Measurements from ENCODE around the gene PALMD. TPM values are rescaled to one million over a fixed set of nuclear protein-coding genes. Genes with fewer than 3 reads are reported as not detected.

The PALMD gene
- total RNA-seq, 4 donors from 2014 or later: 64.5 to 105 (median 72.0) TPM

DNA sequence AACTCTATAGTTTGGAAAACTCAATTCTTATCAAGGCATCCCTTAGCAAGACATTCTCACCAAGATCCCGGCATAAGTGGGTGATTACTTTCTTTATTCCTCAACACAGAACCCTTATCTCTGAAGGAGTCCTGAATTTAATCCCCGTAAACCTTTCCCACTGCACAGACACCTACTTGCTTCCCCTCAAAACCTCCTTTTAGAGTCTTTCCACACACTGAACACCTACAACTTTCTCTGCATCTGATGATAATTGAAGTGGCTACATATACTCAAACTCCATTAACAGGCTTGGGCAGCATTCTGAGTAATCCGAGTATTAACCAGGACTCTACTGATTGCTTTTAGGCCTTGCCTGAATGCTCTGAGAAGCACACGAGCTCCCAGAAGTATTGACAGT, 23.5 kb downstream of the PALMD start:
- no peaks in the 10 kb centered on the region for H3K9me3 ChIP-seq
- H3K4me3 ChIP-seq: no peak overlapping the region
- peak overlapping the region in 1 of 4 donors; percentile 21 for H3K27ac ChIP-seq
- DNase-seq (ENCODE audit: low spot score in 2 of 2): no peak
- H3K27me3 ChIP-seq: no peaks in the 10 kb centered on the region
- H3K36me3 ChIP-seq: peaks cover 0 to 12% (median 0%) of the 10 kb centered on the region in 3 donors
- peaks cover 0 to 39% (median 21%) of the 10 kb centered on the region in 4 donors for H3K4me1 ChIP-seq
- TF ChIP-seq POLR2A (IDR thresholded peaks at IDR 0.05) (no peak), EP300 (IDR thresholded peaks at IDR 0.05) (no peak)
- TF ChIP-seq, protein P1, sequence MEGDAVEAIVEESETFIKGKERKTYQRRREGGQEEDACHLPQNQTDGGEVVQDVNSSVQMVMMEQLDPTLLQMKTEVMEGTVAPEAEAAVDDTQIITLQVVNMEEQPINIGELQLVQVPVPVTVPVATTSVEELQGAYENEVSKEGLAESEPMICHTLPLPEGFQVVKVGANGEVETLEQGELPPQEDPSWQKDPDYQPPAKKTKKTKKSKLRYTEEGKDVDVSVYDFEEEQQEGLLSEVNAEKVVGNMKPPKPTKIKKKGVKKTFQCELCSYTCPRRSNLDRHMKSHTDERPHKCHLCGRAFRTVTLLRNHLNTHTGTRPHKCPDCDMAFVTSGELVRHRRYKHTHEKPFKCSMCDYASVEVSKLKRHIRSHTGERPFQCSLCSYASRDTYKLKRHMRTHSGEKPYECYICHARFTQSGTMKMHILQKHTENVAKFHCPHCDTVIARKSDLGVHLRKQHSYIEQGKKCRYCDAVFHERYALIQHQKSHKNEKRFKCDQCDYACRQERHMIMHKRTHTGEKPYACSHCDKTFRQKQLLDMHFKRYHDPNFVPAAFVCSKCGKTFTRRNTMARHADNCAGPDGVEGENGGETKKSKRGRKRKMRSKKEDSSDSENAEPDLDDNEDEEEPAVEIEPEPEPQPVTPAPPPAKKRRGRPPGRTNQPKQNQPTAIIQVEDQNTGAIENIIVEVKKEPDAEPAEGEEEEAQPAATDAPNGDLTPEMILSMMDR (IDR thresholded peaks at IDR 0.05): no peak
- 78% methylated on average over 4 of the region's 4 CpGs for WGBS, 2 donors

DNA sequence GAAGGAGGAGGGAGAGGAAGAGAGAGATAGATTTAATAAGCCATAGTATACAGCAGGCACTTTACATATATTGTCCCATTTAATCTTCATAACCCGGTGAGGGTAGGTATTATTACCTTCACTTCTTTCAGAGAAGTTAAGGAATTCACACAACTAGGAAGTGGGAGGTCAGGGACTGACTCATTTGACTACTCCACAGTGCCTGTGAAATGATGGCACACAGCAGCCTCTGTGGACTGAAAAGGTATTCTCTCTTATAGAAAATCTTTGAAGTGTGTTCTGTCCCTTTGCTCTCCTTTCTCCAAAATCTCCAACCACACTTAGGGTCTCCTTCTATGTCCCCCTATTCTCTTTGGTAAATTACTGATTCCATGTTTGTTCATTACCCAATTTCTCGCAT, 23.9 kb downstream of the PALMD start:
- TF ChIP-seq, protein P1 (IDR thresholded peaks at IDR 0.05): no peak
- TF ChIP-seq POLR2A (IDR thresholded peaks at IDR 0.05) (no peak), EP300 (IDR thresholded peaks at IDR 0.05) (no peak)
- Histone ChIP-seq H3K9me3 (no peaks in the 10 kb centered on the region), H3K4me1 (peaks cover 0 to 42% (median 25%) of the 10 kb centered on the region in 4 donors), H3K27me3 (no peaks in the 10 kb centered on the region), H3K36me3 (peaks cover 0 to 12% (median 0%) of the 10 kb centered on the region in 3 donors), H3K27ac (peak overlapping the region in 2 of 4 donors; percentile 21 to 56), H3K4me3 (no peak overlapping the region)
- no peak for DNase-seq (ENCODE audit: low spot score in 2 of 2)
- 94 to 95% methylated on average over 2 of the region's 2 CpGs for WGBS, 2 donors

DNA sequence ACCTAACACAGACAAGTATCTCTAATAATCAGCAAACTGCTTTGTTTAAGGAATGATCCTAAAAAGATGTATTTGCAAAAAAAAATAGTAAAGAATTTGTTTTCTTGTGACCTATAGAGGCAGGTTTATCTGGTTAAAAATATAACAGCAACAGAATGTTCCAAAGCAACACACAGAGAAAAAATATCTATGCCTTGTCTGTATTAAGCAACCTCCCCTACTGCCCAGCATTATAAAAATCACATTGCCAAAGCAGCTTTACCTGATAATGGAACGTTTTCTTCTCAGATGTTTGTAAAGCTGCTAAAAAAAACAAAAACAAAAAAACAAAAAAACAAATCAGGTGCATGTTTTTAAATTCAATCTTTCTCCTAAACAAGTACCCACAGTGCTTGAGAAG, 24.7 kb downstream of the PALMD start:
- Histone ChIP-seq H3K4me3 (no peak overlapping the region), H3K4me1 (peaks cover 0 to 44% (median 25%) of the 10 kb centered on the region in 4 donors), H3K36me3 (peaks cover 0 to 12% (median 0%) of the 10 kb centered on the region in 3 donors), H3K9me3 (no peaks in the 10 kb centered on the region), H3K27ac (peak overlapping the region in 1 of 4 donors; percentile 56), H3K27me3 (no peaks in the 10 kb centered on the region)
- TF ChIP-seq, protein P1 (IDR thresholded peaks at IDR 0.05): no peak
- no peak for TF ChIP-seq POLR2A (IDR thresholded peaks at IDR 0.05)
- no peak for TF ChIP-seq EP300 (IDR thresholded peaks at IDR 0.05)
- WGBS, 2 donors: 53 to 63% methylated on average over 1 of the region's 1 CpG
- DNase-seq (ENCODE audit: low spot score in 2 of 2): no peak

DNA sequence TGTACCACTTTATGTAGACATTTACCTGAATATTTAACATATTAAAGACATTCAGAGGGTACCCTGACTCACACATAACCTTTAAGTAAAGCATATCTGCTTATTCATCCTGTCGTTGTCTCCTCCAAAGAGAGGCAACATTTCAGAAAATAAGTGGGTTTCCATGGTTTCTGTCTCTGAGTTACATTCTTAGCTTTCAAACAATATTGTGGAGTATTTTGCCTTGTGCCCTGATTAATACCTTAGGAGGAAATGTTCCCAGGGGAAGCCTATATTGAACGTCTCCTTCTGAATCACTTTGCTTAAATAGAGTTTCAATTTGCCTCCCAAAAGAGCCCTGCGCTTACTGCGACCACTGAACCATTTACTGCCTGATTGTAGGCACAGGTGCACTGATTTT, 26.1 kb downstream of the PALMD start:
- TF ChIP-seq POLR2A (IDR thresholded peaks at IDR 0.05) (no peak), EP300 (IDR thresholded peaks at IDR 0.05) (no peak)
- TF ChIP-seq, protein P1 (IDR thresholded peaks at IDR 0.05): no peak
- 70 to 72% methylated on average over 4 of the region's 4 CpGs for WGBS, 2 donors
- Histone ChIP-seq H3K36me3 (peaks cover 0 to 12% (median 0%) of the 10 kb centered on the region in 3 donors), H3K27me3 (no peaks in the 10 kb centered on the region), H3K4me3 (no peak overlapping the region), H3K4me1 (peaks cover 0 to 47% (median 25%) of the 10 kb centered on the region in 4 donors), H3K27ac (peak overlapping the region in 2 of 4 donors; percentile 31 to 56), H3K9me3 (no peaks in the 10 kb centered on the region)
- DNase-seq (ENCODE audit: low spot score in 2 of 2): no peak

DNA sequence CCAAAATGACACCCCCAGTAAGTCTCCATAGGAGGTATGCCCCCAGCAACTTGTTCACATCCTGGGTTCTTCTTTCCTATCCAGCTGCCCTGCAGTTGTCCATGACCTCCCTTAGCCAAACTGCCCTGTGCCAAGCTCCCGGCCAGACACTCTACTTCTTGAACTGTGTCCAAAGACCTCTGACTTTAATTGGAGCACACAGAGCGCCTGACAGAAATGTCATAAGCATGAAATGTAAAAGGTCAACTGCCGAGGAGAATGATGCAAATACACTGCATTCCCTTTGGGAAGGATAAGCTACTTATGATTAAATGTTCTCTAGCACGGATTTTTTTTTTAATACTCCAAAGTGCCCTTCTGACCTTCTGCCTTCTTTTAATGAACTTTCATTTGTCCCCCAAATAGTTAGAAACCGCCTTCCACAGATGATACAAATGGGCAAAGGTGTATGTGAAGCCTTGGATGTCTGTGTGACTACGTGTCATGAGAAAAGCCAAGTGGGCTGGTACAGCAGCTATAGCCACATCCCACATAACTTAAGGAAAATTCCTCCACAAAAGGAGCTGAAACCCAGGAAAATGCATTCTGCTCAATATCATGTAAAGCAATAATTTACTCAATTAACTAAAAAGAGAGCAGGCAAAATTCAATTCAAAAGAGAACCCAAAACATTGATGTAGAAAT, 26.8 kb downstream of the PALMD start:
- 28 to 29% methylated on average over 6 of the region's 6 CpGs for WGBS, 2 donors
- H3K27ac ChIP-seq: peak overlapping the region in 2 of 4 donors; percentile 31 to 56
- no peaks in the 10 kb centered on the region for H3K27me3 ChIP-seq
- no peaks in the 10 kb centered on the region for H3K9me3 ChIP-seq
- H3K36me3 ChIP-seq: peaks cover 0 to 16% (median 0%) of the 10 kb centered on the region in 3 donors
- no peak for DNase-seq (ENCODE audit: low spot score in 2 of 2)
- TF ChIP-seq POLR2A (IDR thresholded peaks at IDR 0.05): no peak
- TF ChIP-seq EP300 (IDR thresholded peaks at IDR 0.05): peak in 1 of 2 donors; percentile 58
- TF ChIP-seq, protein P1 (IDR thresholded peaks at IDR 0.05): no peak
- H3K4me1 ChIP-seq: peaks cover 0 to 47% (median 25%) of the 10 kb centered on the region in 4 donors
- H3K4me3 ChIP-seq: no peak overlapping the region
